GM19468 (cell line): Measurements from ENCODE around the gene IL17RB.

Experiments
- ATAC-seq: cut with Tn5 transposase; IDR thresholded peaks from one replicate; pipeline ENCODE4 v1.9.1; 2021; ENCODE audit warnings: mild to moderate bottlenecking, moderate library complexity, moderate number of reproducible peaks; ENCODE audit not compliant: unreplicated experiment; ENCODE audit errors: extremely low read depth

The IL17RB gene

GRCh38 chr3:53900666-53901331, 54.4 kb downstream of the IL17RB start:
- no peak for ATAC-seq

GRCh38 chr3:53902067-53902466, 55.7 kb downstream of the IL17RB start:
- ATAC-seq, result no peak

GRCh38 chr3:53902711-53903110, 56.3 kb downstream of the IL17RB start:
- ATAC-seq, result no peak

GRCh38 chr3:53913401-53913800, 67.0 kb downstream of the IL17RB start:
- ATAC-seq, result no peak
